Uterus (tissue), 2 donors: ENCODE results near the gene WSB1.

Experiments used
- CTCF ChIP-seq, 4 experiments: fragments of 200-600 bp in 2 of 4; fragments of 450-650 bp in 2 of 4; sonication (generic) in 2 of 4; IDR thresholded peaks; one replicate each; pipeline ENCODE4 v1.5.1; 2016 to 2019; ENCODE audit warnings: antibody characterized with exemption in 4 of 4, mild to moderate bottlenecking in 2 of 4, moderate library complexity in 1 of 4
- POLR2A ChIP-seq, 2 donors: fragments of 450-650 bp; IDR thresholded peaks; one replicate each; pipeline ENCODE4 v1.6.1; 2016; ENCODE audit warnings: antibody characterized with exemption in 2 of 2, mild to moderate bottlenecking in 1 of 2, moderate library complexity in 1 of 2

- TF ChIP-seq CTCF (IDR thresholded peaks at IDR 0.05) (peak in 3 of 4 experiments; percentile 10 to 31 (median 18)), POLR2A (IDR thresholded peaks at IDR 0.05) (peak; percentile 99)
Measured at GRCh38 chr17:27293898-27294688, at the start of gene WSB1.
